Measurements from ENCODE around the gene APLP2.

DNA sequence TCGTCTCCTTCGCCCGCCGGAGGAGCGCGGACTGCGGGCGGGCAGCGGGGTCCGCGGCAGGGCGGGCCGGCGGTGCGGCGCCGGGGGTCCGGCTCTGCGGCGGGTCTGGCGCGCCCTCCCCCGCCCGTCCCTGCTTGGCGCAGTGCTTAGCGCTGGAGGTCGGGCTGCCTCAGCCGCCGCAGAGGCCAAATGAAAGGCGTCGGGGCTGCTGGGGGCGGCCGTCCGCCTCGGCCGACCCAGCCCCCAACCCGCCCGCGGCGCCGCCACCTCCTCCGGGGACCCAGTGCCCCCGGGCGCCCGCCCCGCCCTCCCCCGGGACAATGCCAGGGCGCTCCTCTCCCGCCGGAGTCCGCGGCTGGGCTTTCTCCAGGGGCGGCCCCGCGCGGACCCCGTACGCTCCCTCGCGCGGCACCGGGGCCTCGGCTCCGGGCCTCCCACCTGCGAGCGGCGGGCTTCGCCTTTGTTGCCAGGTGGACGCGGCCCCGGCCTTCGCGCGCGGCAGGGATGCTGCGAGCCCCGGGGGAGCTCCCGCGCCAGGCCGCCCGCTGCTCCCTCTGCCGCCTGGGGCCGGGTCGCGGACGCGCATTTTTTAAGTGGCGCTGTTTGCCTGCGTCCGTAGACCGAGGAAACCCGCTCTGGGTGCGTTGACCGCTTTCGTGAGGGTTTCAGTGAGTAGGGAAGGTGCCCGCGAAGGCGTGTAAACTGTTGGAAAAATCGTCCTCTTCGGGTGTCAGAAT lies 583 bp downstream of the APLP2 start:
- TF ChIP-seq, protein P1, sequence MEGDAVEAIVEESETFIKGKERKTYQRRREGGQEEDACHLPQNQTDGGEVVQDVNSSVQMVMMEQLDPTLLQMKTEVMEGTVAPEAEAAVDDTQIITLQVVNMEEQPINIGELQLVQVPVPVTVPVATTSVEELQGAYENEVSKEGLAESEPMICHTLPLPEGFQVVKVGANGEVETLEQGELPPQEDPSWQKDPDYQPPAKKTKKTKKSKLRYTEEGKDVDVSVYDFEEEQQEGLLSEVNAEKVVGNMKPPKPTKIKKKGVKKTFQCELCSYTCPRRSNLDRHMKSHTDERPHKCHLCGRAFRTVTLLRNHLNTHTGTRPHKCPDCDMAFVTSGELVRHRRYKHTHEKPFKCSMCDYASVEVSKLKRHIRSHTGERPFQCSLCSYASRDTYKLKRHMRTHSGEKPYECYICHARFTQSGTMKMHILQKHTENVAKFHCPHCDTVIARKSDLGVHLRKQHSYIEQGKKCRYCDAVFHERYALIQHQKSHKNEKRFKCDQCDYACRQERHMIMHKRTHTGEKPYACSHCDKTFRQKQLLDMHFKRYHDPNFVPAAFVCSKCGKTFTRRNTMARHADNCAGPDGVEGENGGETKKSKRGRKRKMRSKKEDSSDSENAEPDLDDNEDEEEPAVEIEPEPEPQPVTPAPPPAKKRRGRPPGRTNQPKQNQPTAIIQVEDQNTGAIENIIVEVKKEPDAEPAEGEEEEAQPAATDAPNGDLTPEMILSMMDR (IDR thresholded peaks at IDR 0.05; ENCODE audit: low read depth, low read length) = peak; percentile 21
- no peak for TF ChIP-seq EZH2phosphoT487 (IDR thresholded peaks at IDR 0.05; ENCODE audit: low read depth)

All from OCI-LY3 (cell line).